Cardiac fibroblast (primary cell): ENCODE data around the gene R3HDM4.
"Not testable (repeated sequence)": the region's sequence is repeated elsewhere in the genome, so short reads cannot be mapped to it uniquely, and the experiment has no call there.

Experiments used
- DNase-seq, 2 donors: peaks; one replicate each; pipeline versions ENCODE4 v3.0.0 to v3.0.0-alpha.2; 2010; ENCODE audit warnings: low read depth in 2 of 2
- H3K4me3 ChIP-seq, 2 donors: replicated peaks in 1 of 2; 1 replicate in 1 of 2; 2 replicates in 1 of 2; pipeline ENCODE4 v1.5.1; 2011; ENCODE audit warnings: low read depth in 2 of 2, low read length in 2 of 2, mild to moderate bottlenecking in 2 of 2, moderate library complexity in 1 of 2
- TF ChIP-seq, protein P1 (sequence below): IDR thresholded peaks from one replicate; pipeline ENCODE4 v1.5.1; 2011; ENCODE audit warnings: low read depth, mild to moderate bottlenecking, low read length, inconsistent platforms

The R3HDM4 gene

DNA sequence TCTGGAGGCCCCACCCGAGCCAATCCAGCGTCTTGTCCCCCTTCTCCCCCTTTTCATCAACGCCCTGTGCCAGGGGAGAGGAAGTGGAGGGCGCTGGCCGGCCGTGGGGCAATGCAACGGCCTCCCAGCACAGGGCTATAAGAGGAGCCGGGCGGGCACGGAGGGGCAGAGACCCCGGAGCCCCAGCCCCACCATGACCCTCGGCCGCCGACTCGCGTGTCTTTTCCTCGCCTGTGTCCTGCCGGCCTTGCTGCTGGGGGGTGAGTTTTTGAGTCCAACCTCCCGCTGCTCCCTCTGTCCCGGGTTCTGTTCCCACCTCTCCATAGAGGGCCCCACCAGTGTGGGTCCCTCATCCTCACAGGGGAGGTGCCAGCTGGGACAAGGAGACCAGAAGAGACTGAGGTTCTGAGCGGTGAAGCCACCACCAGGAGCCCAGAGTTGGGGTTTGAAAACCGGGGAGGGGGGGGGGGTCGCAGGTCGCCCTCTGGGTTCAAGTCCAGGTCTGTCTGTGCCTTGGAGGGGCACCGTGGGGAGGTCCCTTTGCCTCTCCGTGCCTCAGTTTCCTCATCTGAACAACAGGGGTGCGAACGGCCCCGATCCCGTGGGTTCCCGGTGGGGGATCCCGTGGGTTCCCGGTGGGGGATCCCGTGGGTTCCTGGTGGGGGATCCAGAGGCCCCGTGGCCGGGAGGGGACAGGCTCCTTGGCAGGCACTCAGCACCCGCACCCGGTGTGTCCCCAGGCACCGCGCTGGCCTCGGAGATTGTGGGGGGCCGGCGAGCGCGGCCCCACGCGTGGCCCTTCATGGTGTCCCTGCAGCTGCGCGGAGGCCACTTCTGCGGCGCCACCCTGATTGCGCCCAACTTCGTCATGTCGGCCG, 60.6 kb downstream of the R3HDM4 start, which contains the start of gene ELANE:
TSS of gene ELANE (plus strand) at position 168 of the 878 bp plus-strand sequence. CDS start at position 194, 26 bp downstream.
- DNase-seq, result no peak
- no peak within 1 kb of the TSS for H3K4me3 ChIP-seq
- TF ChIP-seq, protein P1, sequence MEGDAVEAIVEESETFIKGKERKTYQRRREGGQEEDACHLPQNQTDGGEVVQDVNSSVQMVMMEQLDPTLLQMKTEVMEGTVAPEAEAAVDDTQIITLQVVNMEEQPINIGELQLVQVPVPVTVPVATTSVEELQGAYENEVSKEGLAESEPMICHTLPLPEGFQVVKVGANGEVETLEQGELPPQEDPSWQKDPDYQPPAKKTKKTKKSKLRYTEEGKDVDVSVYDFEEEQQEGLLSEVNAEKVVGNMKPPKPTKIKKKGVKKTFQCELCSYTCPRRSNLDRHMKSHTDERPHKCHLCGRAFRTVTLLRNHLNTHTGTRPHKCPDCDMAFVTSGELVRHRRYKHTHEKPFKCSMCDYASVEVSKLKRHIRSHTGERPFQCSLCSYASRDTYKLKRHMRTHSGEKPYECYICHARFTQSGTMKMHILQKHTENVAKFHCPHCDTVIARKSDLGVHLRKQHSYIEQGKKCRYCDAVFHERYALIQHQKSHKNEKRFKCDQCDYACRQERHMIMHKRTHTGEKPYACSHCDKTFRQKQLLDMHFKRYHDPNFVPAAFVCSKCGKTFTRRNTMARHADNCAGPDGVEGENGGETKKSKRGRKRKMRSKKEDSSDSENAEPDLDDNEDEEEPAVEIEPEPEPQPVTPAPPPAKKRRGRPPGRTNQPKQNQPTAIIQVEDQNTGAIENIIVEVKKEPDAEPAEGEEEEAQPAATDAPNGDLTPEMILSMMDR, result no peak

DNA sequence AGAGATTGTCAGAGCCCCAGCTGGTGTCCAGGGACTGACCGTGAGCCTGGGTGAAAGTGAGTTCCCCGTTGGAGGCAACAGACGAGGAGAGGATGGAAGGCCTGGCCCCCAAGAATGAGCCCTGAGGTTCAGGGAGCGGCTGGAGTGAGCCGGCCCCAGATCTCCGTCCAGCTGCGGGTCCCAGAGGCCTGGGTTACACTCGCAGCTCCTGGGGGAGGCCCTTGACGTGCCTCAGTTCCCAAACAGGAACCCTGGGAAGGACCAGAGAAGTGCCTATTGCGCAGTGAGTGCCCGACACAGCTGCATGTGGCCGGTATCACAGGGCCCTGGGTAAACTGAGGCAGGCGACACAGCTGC, 62.1 kb downstream of the R3HDM4 start:
- TF ChIP-seq, protein P1, result no peak
- H3K4me3 ChIP-seq, result peak overlapping the region; percentile 5 to 13
- no peak for DNase-seq

DNA sequence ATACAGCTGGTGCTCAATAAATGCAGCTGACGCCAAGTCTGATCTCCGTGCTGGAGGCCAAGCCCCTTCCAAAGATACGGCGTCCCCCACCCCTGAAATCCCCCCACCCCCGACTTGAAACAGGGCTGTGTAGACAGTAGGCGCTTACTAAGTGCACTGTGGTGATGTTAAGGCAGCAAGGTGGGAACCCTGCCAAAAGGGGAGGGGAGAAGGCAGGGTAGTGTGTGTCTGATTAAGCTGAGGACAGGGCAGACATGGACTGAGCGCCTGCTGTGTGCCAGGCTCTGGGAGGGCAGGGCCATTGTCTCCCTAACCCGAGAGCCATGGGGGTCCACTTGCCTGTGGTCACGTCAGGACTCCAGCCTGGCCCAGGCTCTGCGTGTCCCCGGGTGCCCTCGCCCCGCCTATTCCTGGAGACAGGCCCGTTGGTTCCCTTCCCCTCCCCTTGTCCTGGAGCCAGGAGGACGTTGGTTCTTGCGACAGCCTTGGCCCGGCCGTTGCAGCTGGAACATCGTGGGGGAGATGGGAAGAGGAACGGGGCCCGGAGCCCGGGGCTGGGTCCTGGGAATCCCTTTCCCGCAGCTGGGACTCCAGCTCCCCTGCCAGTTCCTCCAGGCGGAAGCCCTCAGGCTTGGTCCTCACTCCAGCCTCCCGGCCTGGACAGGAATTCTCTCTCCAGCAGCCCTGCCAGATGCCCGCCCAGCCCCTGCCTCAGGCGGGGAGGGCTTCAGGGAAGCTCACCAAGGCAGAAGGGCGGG, 62.6 kb downstream of the R3HDM4 start:
- peak overlapping the region; percentile 5 to 13 for H3K4me3 ChIP-seq
- DNase-seq, result peak; percentile 89 to 99
- TF ChIP-seq, protein P1, result no peak

DNA sequence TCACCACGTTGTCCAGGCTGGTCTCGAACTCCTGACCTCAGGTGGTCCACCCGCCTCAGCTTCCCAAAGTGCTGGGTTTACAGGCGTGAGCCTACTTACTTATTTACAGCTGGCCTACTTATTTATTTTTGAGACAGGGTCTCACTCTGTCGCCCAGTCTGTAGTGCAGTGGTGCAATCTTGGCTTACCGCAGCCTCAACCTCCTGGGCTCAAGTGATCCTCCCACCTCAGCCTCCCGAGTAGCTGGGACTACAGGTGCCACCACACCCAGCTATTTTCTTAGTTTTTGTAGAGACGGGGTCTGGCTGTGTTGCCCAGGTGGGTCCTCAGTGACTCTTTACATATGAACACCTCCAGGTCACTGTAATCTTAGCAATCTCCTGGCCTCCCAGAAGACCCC, 63.8 kb downstream of the R3HDM4 start:
- DNase-seq, H3K4me3 ChIP-seq: not testable (repeated sequence)

DNA sequence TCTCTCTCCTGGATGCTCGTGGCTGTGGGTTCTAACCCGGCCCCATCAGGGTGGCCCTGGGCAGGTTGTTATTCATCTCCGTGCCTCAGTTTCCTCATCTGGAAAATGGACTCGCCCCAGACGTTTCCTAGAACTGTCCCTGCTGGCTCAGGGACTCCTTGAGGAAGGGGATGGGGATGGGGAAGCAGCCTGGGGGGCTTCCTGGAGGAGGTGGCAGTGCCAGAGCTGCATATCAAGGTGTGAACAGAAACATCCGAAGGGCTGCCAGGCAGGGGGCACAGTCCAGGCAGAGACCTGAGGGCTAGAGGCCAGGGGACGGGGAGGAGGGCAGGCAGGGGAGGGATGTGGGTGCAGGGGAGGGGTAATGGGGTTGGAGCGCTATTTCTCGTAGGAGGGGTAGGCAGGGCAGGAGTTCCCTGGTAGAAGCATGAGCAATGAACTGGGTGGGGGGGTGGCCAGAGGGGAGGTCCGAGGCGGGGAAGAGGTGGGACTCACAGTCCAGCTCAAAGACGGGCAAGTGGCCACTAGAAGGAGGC, 64.6 kb downstream of the R3HDM4 start:
- DNase-seq, result no peak
- H3K4me3 ChIP-seq, result no peak overlapping the region
- TF ChIP-seq, protein P1, result no peak
